ENCODE results near the gene AKR1D1. TPM values are rescaled to one million over a fixed set of nuclear protein-coding genes. Genes with fewer than 3 reads are reported as not detected.

AKR1D1 gene
- polyA plus RNA-seq, 1 donor from 2014 or later, result not detected

- Histone ChIP-seq H3K4me3 (ENCODE audit: low read length) (no peak overlapping the region), H3K9ac (ENCODE audit: low read length) (no peak overlapping the region)
Measured at GRCh38 chr7:138137423-138138171, 61.3 kb downstream of the AKR1D1 start.

GRCh38 chr7:138138244-138138643 is 62.0 kb downstream of the AKR1D1 start:
- Histone ChIP-seq H3K36me3 (ENCODE audit: insufficient read depth, low read length) (no peaks in the 10 kb centered on the region), H3F3A (ENCODE audit: insufficient read depth, low read length, poor library complexity, severe bottlenecking) (no peaks in the 10 kb centered on the region), H3K4me2 (ENCODE audit: low read length) (no peak overlapping the region), H2AFZ (ENCODE audit: low read depth, low read length) (no peak overlapping the region), H3K27me3 (ENCODE audit: insufficient read depth, low read depth, low read length) (no peaks in the 10 kb centered on the region), H3K9ac (ENCODE audit: low read length) (no peak overlapping the region), H4K20me1 (ENCODE audit: insufficient read depth) (no peaks in the 10 kb centered on the region), H3K9me3 (ENCODE audit: low read length) (no peaks in the 10 kb centered on the region), H3K4me3 (ENCODE audit: low read length) (no peak overlapping the region), H3K27ac (ENCODE audit: low read length) (no peak overlapping the region), H3K79me2 (replicated peaks; ENCODE audit: insufficient read depth, low read length) (no peaks in the 10 kb centered on the region), H3K9me2 (ENCODE audit: insufficient read depth, low read length) (no peaks in the 10 kb centered on the region)
- TF ChIP-seq TAF1 (IDR thresholded peaks at IDR 0.05; ENCODE audit: low read depth) (no peak), MXI1 (conservative IDR thresholded peaks at IDR 0.05; ENCODE audit: poor library complexity, severe bottlenecking) (no peak), EZH2 (IDR thresholded peaks at IDR 0.05; ENCODE audit: borderline replicate concordance, insufficient read depth, low read length, poor library complexity, severe bottlenecking) (no peak), EP300 (conservative IDR thresholded peaks at IDR 0.05; ENCODE audit: poor library complexity, severe bottlenecking) (no peak), RAD21 (conservative IDR thresholded peaks at IDR 0.05) (no peak), SMC3 (conservative IDR thresholded peaks at IDR 0.05; ENCODE audit: poor library complexity) (no peak), POLR2AphosphoS5 (IDR thresholded peaks at IDR 0.05) (no peak), CTCF (IDR thresholded peaks at IDR 0.05; ENCODE audit: poor library complexity, severe bottlenecking) (no peak)

More at GRCh38 chr7:138137423-138138171, 61.3 kb downstream of the AKR1D1 start:
- H3K9me2 ChIP-seq (ENCODE audit: insufficient read depth, low read length), result no peaks in the 10 kb centered on the region
- no peak overlapping the region for H3K4me2 ChIP-seq (ENCODE audit: low read length)
- H2AFZ ChIP-seq (ENCODE audit: low read depth, low read length), result no peak overlapping the region
- no peaks in the 10 kb centered on the region for H4K20me1 ChIP-seq (ENCODE audit: insufficient read depth)
- H3F3A ChIP-seq (ENCODE audit: insufficient read depth, low read length, poor library complexity, severe bottlenecking), result no peaks in the 10 kb centered on the region
- TF ChIP-seq CTCF (IDR thresholded peaks at IDR 0.05; ENCODE audit: poor library complexity, severe bottlenecking) (no peak), REST (IDR thresholded peaks at IDR 0.05; ENCODE audit: borderline replicate concordance) (no peak), SMC3 (conservative IDR thresholded peaks at IDR 0.05; ENCODE audit: poor library complexity) (no peak), EP300 (conservative IDR thresholded peaks at IDR 0.05; ENCODE audit: poor library complexity, severe bottlenecking) (no peak), TAF1 (IDR thresholded peaks at IDR 0.05; ENCODE audit: low read depth) (no peak), POLR2AphosphoS5 (IDR thresholded peaks at IDR 0.05) (no peak), EZH2 (IDR thresholded peaks at IDR 0.05; ENCODE audit: borderline replicate concordance, insufficient read depth, low read length, poor library complexity, severe bottlenecking) (no peak), RAD21 (conservative IDR thresholded peaks at IDR 0.05) (no peak), MXI1 (conservative IDR thresholded peaks at IDR 0.05; ENCODE audit: poor library complexity, severe bottlenecking) (no peak)
- H3K9me3 ChIP-seq (ENCODE audit: low read length), result no peaks in the 10 kb centered on the region
- no peak overlapping the region for H3K27ac ChIP-seq (ENCODE audit: low read length)
- no peaks in the 10 kb centered on the region for H3K79me2 ChIP-seq (replicated peaks; ENCODE audit: insufficient read depth, low read length)
- no peaks in the 10 kb centered on the region for H3K36me3 ChIP-seq (ENCODE audit: insufficient read depth, low read length)
- H3K27me3 ChIP-seq (ENCODE audit: insufficient read depth, low read depth, low read length), result no peaks in the 10 kb centered on the region
